HG02973 (cell line): ENCODE measurements around the gene POFUT2.

Source experiments
- ATAC-seq: cut with Tn5 transposase; IDR thresholded peaks from one replicate; pipeline ENCODE4 v1.9.1; 2021; ENCODE audit warnings: moderate library complexity; ENCODE audit not compliant: unreplicated experiment

POFUT2 gene

GRCh38 chr21:45283611-45284455, 3.9 kb downstream of the POFUT2 start:
- ATAC-seq, result no peak

DNA sequence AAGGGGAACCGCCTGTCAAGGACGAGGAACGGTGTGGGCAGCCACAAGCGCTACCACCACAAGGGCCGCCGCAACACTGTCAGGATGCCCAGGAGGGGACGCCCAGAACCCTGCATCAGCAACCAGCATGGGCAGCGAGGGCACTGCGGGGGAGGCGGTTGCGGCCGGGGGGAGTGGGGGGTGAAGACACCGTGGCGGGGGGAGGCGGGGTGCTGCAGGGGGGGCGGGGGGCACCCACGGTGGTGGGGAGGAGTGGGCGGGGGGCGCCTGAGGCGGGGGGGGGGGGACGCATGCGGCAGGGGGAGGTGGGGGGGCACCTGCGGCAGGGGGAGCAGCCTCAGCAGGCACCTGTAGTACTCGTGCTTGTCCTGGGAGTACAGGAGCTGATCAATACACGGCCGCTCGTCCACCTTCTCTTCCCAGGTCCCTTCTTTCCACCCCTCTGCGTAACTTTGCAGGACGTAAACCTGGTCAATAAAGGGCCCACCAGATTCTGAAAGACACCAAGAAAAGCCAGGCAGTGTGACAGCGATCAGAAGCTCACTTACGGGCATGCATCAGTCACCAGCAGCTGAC, 4.6 kb downstream of the POFUT2 start:
- no peak for ATAC-seq

GRCh38 chr21:45282283-45283034, 5.2 kb downstream of the POFUT2 start:
- ATAC-seq, result no peak

DNA sequence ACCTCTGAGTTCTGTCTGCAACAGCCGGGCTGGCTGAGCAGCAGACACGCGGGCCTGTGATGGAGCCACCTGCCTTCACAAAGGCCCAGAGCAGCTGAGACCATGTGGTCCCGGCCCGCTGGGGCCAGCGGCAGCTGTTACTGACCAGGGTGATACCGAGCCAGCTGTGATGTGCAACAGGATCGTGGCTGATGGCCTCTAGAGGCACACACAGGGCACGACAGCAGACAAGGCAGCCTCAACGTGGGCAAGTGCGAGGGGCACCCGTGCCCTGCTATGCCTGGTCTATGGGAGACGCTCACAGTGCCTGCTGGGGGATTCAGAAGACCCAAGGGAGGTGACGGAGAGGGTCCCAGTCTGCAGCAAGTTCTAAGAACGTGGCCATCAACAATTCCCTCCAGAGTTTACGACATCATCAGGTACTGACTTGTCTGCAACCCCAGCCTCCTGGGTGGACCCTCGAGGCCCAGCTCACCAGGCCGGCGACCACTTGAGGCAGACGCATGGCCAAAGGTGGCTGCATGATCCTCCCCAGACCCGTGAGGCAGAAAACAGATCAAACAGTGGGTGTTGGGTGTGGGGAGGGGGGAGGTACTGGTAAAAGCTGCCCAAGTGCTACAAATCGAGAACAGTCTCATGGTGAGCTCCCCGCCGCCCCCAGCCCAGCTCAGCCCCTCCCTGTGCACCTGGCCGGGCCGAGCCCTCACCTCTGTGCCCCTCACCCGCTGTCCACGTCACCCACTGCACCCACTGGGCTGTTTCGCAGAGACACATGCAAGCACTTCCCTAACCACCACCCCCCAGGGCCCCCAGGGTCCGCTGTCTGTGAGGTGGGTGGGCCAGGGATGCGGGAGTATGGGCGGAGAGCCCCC, 6.0 kb downstream of the POFUT2 start:
- no peak for ATAC-seq

DNA sequence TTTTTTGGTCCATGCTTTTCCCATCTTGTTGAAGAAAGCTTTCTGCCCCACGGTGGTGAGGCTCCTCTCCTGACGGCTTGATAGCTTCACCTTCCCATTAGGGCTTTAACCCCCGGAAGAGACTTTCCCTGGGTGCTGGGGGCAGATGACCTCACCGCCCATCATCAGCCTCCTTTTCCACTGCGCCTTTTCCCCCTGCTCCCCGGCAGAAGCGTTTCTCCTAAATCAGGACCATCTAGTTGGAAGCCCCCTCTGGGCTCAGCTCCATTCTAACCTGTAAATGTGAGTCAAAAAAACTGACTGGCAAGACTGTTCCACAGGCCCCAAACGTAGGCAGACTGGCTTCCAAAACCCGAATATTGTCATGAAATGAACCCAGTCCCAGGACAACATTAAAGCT, 6.7 kb downstream of the POFUT2 start:
- no peak for ATAC-seq

DNA sequence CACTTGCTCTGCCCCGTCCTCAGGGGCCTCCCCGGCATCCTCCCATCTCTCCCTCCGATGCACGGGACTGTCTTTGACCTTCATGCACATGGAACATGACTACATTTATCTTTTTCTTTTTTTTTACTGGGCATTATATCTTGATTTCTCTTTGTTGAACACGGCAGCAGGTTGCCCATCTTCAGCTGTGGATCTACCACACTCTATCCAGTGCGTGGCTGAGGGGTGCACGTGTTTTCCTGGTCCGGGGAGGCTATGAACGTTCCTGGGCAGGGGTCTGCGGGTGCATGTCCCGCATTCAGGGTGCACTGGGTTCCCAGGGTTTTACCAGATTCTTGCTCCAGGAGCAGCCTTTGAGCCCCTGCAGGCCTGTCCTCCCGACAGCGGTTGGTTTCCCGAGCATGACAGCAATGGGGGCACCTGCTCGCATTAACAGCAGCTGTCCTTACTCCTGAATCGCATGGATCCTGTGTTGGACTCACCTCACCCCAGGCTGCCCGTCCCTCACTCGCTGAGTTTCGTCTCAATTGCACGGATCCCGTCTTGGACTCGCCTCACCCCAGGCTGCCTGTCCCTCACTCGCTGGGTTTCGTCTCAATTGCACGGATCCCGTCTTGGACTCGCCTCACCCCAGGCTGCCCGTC, 7.4 kb downstream of the POFUT2 start:
- no peak for ATAC-seq

DNA sequence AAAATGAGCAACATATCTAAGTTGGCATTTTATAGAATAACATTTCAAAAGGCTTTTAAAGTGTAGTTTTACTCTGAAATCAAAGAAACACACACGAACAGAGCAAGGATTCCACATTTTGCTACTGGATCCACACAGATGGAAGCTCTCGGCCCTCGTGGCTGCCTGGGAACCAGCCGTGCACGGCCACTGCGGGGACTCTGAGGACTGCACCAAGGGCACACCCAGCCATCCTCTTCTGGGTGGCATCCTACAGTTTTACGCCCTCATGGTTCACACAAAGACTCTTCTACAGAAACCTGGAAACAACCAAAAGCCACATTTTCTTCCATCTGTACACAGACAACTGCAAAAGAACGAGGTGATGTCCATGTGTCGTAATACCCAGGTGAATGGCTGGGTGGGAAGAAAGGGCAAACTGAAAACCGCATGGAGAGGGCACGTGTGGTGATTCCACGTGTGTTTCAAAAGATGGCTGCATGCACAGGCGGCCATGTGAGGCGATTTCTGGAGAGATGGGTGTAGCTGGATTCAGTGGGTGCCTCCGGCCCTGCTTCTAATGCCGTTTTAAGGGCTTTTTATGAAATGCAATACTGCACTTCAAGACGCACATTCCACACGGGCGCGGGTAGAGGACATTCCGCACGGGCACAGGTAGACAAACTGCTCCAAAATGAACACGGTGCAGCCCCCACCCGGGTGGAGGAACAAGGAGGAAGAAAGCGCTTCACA, 8.1 kb downstream of the POFUT2 start:
- ATAC-seq, result no peak

- ATAC-seq, result no peak
These were observed 9.4 kb downstream of the POFUT2 start for GRCh38 chr21:45278156-45278911.

- ATAC-seq, result no peak
These were observed 10.3 kb downstream of the POFUT2 start for GRCh38 chr21:45277101-45278045.

- ATAC-seq, result no peak
These were observed 11.1 kb downstream of the POFUT2 start for GRCh38 chr21:45276596-45276995.

GRCh38 chr21:45270306-45270821, 17.3 kb downstream of the POFUT2 start:
- no peak for ATAC-seq

DNA sequence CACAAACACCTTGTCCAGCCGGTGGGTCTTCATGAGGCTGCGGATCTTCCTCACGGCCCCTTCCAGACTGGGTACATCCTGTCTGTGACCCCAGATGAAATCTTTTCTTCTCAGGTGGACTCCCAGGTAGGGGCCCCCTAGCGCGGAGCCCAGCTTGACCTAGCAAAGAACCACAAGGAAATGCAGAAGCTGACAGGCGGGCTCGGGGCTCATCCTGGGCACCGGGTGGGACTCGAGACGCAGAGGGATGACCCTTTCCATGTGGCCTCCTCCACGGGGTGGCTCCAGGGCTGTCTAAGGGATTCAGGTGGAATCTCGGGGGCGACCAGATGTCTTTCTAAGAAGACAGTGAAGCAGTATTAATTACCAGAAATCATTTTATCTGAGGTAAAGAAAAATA, 17.8 kb downstream of the POFUT2 start:
- ATAC-seq, result no peak

GRCh38 chr21:45267390-45267760, 20.3 kb downstream of the POFUT2 start:
- no peak for ATAC-seq

DNA sequence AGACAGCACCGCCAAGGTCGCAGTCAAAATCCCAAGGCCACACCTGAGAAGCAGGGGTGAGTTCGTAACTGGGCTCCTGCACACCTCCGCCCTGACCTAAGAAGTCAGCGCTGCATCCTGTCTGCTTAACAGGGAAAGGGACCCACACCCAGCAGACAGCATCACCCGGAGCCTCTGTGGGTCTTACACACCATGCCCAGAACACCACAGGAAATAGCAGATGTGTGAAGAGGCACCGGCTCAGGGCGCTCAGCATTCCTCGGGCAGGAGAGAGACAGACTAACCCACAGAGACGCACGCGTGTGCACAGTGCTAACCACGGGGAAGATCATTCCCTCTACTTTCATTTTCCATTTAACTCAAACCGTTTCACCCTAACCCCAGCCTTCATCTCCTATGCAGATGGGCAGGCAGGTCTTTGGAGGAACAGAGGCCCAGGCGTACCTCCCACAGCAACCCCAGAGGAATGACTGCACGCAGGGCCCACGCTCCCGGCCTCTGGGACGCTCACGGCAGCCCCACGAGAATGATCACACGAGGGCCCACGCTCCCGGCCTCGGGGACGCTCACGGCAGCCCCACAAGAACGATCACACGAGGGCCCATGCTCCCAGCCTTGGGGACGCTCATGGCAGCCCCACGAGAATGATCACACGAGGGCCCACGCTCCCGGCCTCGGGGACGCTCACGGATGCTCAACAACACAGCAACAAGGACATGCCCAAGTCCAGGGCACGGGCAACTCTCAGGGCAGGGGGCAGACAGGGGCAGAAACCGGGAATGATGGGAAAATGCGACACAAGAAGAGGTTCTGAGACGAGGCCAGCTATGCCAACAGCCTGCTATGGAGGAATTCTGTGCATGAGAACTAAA, 20.9 kb downstream of the POFUT2 start:
- ATAC-seq, result no peak

GRCh38 chr21:45265721-45266517, 21.8 kb downstream of the POFUT2 start:
- no peak for ATAC-seq

DNA sequence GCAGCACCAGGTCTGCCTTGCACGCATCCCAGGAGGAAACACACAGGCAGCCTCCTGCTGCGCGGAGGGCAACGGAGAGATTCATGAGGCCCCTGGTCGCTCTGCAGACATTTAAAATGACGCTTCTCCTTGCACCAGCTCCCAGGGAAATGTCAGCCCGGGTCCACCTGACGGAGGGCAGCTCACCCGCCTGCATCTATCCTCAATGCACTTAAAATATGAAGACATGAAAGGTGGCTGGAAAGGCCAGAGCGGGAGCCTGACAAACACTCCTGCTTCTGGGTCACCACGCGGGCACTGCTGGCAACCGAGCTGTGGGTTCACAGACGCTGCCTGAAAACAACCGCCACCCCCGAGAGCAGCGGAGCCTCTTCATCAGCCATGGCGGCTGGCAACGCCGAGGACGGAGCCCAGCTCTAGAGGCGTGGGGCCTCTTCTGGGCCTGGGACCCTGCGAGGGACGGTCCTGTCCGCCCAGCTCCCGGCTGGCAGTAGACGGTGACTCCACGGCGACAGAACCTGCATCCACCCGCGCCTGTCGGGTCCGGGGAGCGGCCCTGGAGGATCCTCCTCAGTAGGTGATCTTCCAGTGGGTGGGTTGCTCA, 22.7 kb downstream of the POFUT2 start:
- ATAC-seq, result no peak
